ENCODE results near the gene GLDN.
A peak's percentile ranks its signal among the peaks of the same experiment; 100 is the strongest.
"Not testable (repeated sequence)": the region's sequence is repeated elsewhere in the genome, so short reads cannot be mapped to it uniquely, and the experiment has no call there.

GLDN gene

DNA sequence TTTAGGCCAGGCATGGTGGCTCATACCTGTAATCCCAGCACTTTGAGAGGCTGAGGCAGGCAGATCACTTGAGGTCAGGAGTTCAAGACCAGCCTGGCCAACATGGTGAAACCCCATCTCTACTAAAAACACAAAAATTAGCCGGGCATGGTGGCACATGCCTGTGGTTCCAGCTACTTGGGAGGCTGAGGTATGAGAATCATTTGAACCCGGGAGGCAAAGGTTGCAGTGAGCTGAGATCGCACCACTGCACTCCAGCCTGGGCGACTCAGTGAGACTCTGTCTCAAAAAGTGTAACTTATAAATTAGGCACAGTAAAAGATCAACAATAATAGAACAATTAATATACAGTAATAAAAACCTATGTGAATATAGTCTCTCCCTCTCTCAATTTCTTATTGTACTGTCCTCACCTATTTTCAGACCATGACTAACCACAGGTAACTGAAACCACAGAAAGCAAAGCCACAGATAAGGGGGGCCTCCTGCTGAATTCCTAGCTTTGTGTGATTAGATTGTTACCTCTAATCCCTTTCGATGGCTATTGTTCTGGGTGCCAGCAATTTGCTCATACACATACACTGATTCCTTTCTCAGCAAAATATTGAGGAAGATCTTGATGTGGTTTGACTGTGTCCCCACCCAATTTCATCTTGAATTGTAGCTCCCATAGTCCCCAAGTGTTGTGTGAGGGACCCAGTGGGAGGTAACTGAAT is 104.7 kb downstream of the GLDN start:
- not testable (repeated sequence) for DNase-seq (ENCODE audit: low read depth)

DNA sequence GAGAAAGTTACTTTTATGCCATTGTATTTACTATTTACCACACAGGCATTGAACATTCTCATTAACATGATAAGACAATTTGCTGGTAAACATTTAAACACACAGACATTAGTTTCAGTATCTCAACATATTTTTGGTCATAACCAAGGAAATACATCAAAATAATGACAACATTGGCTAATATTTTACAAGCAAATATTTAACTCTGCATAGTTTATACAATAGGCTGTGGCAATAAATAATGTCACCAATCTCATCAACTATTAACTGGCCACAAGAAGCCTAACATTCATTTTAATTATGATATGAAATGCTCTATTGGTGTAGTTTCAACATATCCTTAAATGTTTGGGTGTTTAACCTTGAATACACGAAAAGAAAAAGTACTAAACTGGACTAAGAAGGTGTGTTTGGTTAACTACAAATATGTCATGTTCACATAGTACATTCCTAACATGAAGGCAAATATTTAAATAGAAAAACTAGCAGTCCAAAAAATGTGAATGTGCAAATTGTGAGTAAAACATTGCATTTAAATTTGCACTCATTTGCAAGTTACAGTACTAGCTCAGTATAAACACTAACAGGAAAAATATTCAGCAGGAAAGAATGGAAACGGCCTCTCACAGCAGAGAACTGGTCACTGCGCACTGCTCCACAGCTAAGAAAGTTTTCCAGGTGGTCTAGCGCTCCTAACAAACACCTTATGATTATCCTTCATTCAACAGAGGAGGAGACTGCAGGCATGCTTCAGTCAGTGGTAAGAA is 106.6 kb downstream of the GLDN start:
- no peak for DNase-seq (ENCODE audit: low read depth)

DNA sequence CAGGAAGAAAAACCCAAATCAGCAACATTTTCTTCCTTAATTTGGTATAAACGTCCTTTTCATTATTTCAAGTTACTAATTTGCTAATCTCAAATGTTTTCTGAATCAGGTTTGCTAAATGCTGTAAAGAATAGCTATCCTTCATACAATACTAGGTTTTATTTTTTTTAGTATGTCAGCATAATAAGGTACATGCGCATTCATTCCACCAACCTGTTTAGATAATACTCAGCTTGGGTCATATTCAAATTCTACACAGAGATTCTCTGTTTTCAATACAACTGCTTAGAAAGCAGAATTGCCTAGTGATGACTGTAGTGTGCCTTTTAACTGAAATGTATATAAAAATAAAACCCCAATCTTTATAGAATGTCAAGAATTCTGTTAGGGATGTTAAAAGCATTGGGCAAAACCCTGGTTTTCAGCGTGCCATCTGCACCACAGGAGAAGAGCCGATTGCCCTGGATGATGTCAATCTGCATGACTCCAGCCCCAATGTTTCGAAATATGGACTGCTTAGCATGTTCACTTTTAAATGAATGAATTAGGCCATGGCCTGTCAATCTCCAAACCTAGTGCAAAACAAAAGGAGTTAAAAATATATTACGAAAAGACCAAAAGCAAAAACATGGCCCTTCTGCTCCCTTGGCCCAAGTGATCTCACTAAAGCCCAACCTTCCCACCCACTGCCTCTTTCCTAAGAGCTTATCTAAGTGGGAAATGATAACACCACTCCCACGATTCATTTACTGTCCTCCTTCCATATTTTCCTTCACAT is 107.4 kb downstream of the GLDN start:
- peak; percentile 89 for DNase-seq (ENCODE audit: low read depth)

DNA sequence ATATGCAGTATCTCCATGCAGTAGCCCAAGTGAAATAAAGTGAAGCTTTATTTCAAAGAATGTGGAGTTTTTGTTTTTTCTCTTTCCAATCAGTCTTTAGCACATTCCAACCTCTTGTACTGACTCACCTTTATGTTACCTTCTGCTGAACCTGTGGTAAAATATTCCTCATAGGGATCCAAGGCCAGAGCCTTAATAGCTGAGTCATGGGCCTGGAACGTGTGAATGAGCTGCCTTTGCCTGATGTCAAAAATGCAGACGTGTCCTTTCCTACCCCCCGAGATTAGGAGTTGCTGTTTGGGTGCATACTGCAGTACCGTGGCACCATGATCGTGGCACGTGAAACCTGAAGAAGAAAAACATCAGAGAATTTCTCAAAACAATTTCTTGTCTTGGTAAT is 108.5 kb downstream of the GLDN start:
- peak; percentile 53 for DNase-seq (ENCODE audit: low read depth)

Measured in amniotic epithelial cell (primary cell).